IMR-90 (cell line): ENCODE data around the gene HSPB9. TPM values are rescaled to one million over a fixed set of nuclear protein-coding genes. Genes with fewer than 3 reads are reported as not detected.
A peak's percentile ranks its signal among the peaks of the same experiment; 100 is the strongest.

ENCODE experiments used
- ATAC-seq: fragments of 200-7000 bp; cut with Tn5 transposase; 2 replicates; pipeline ENCODE4 v1.9.1; 2020; ENCODE audit warnings: low read depth, mild to moderate bottlenecking, moderate library complexity
- BruUV-seq: library from RNA; stranded (reverse); fragments of 400-500 nt; replicated peaks from 2 replicates; lab custom pipeline; 2021; lab: Mats Ljungman, UMichigan
- CTCF ChIA-PET: fragments of 300-600 bp; formaldehyde crosslinking; extraction: SDS; loops from one replicate; lab custom pipeline; 2021; ENCODE audit warnings: antibody characterized with exemption; lab: Yijun Ruan, JAX
- POLR2A ChIA-PET: fragments of 300-600 bp; sonication (Branson Sonifier 250); formaldehyde crosslinking; loops from one replicate; lab custom pipeline; 2022; ENCODE audit warnings: antibody characterized with exemption; ENCODE audit not compliant: unreplicated experiment; lab: Charles Lee
- DNase-seq: peaks from one replicate; pipeline ENCODE4 v3.0.0; 2013
- H2AFZ ChIP-seq: replicated peaks from 2 replicates; pipeline ENCODE3; 2013; ENCODE audit warnings: low read length, mild to moderate bottlenecking; ENCODE audit not compliant: poor library complexity
- H2AK5ac ChIP-seq: 2 replicates; pipeline ENCODE4 v1.6.1; 2013; ENCODE audit warnings: low read depth, low read length, inconsistent platforms
- H2AK9ac ChIP-seq: replicated peaks from 2 replicates; pipeline ENCODE3; 2013; ENCODE audit warnings: mild to moderate bottlenecking, low read depth, low read length, moderate library complexity; ENCODE audit not compliant: poor library complexity
- H2BK120ac ChIP-seq: 2 replicates; pipeline ENCODE4 v1.6.1; 2013; ENCODE audit warnings: low read depth, low read length, inconsistent platforms
- H2BK15ac ChIP-seq: 3 replicates; pipeline ENCODE4 v1.6.1; 2013; ENCODE audit warnings: low read depth, low read length, inconsistent platforms
- H2BK20ac ChIP-seq: 2 replicates; pipeline ENCODE4 v1.6.1; 2013; ENCODE audit warnings: low read depth, mild to moderate bottlenecking, inconsistent platforms, low read length, moderate library complexity
- H2BK5ac ChIP-seq: 2 replicates; pipeline ENCODE4 v1.6.1; 2013; ENCODE audit warnings: mild to moderate bottlenecking, low read depth, low read length, inconsistent platforms; ENCODE audit not compliant: poor library complexity, severe bottlenecking
- H3K14ac ChIP-seq: replicated peaks from 2 replicates; pipeline ENCODE4 v1.6.1; 2013; ENCODE audit warnings: low read depth, low read length, inconsistent platforms
- H3K18ac ChIP-seq: 2 replicates; pipeline ENCODE4 v1.6.1; 2013; ENCODE audit warnings: low read depth, low read length, control low read depth
- H3K23ac ChIP-seq: 2 replicates; pipeline ENCODE4 v1.6.1; 2013; ENCODE audit warnings: low read depth, low read length, inconsistent platforms
- H3K27ac ChIP-seq: 2 replicates; pipeline ENCODE4 v1.5.1; 2013; ENCODE audit warnings: mild to moderate bottlenecking, control low read depth, low read length; ENCODE audit not compliant: insufficient read depth
- H3K27me3 ChIP-seq: 2 replicates; pipeline ENCODE4 v1.6.1; 2013; ENCODE audit warnings: low read length; ENCODE audit not compliant: control insufficient read depth, insufficient read depth
- H3K36me3 ChIP-seq: 2 replicates; pipeline ENCODE4 v1.6.1; 2013; ENCODE audit warnings: low read length, mixed read lengths; ENCODE audit not compliant: control insufficient read depth, insufficient read depth
- H3K4ac ChIP-seq: 2 replicates; pipeline ENCODE4 v1.6.1; 2013; ENCODE audit warnings: low read depth, low read length, inconsistent platforms
- H3K4me1 ChIP-seq: 2 replicates; pipeline ENCODE4 v1.6.1; 2013; ENCODE audit warnings: low read length, mixed read lengths; ENCODE audit not compliant: control insufficient read depth, insufficient read depth
- H3K4me2 ChIP-seq: 2 replicates; pipeline ENCODE4 v1.6.1; 2013; ENCODE audit warnings: low read depth, mild to moderate bottlenecking, control low read depth, low read length, moderate library complexity
- H3K4me3 ChIP-seq: 2 replicates; pipeline ENCODE4 v1.5.1; 2013; ENCODE audit warnings: low read depth, mild to moderate bottlenecking, control low read depth, low read length, moderate library complexity; ENCODE audit not compliant: insufficient read depth
- H3K56ac ChIP-seq: 2 replicates; pipeline ENCODE4 v1.6.1; 2013; ENCODE audit warnings: low read length, inconsistent platforms; ENCODE audit not compliant: insufficient read depth; ENCODE audit errors: extremely low read depth
- H3K79me1 ChIP-seq, 2 experiments: 2 replicates each; pipeline ENCODE4 v1.6.1; 2013; ENCODE audit warnings: low read length in 2 of 2, inconsistent platforms in 1 of 2, low read depth in 1 of 2
- H3K9ac ChIP-seq: 2 replicates; pipeline ENCODE4 v1.6.1; 2013; ENCODE audit warnings: low read depth, low read length, control low read depth
- H3K9me1 ChIP-seq: 2 replicates; pipeline ENCODE4 v1.6.1; 2013; ENCODE audit warnings: low read length, inconsistent platforms; ENCODE audit not compliant: insufficient read depth
- H3K9me3 ChIP-seq: 2 replicates; pipeline ENCODE4 v1.6.1; 2013; ENCODE audit warnings: low read length; ENCODE audit not compliant: control insufficient read depth, insufficient read depth
- H4K20me1 ChIP-seq: 2 replicates; pipeline ENCODE4 v1.6.1; 2013; ENCODE audit warnings: low read length, inconsistent platforms; ENCODE audit not compliant: insufficient read depth
- H4K5ac ChIP-seq: 2 replicates; pipeline ENCODE4 v1.6.1; 2013; ENCODE audit warnings: mild to moderate bottlenecking, low read depth, low read length, control low read depth
- H4K8ac ChIP-seq, 2 experiments: 2 replicates each; pipeline ENCODE4 v1.6.1; 2013; ENCODE audit warnings: low read depth in 2 of 2, low read length in 2 of 2, control low read depth in 1 of 2, inconsistent platforms in 1 of 2
- H4K91ac ChIP-seq: 2 replicates; pipeline ENCODE4 v1.6.1; 2013; ENCODE audit warnings: low read depth, low read length, inconsistent platforms; ENCODE audit not compliant: insufficient read depth
- MAFK ChIP-seq: IDR thresholded peaks from 2 replicates; pipeline ENCODE4 v1.6.1; 2012; ENCODE audit warnings: low read depth, low read length, improper control_type of control experiment
- MAZ ChIP-seq: IDR thresholded peaks from 2 replicates; pipeline ENCODE4 v1.6.1; 2012; ENCODE audit warnings: low read depth, mild to moderate bottlenecking, low read length, improper control_type of control experiment, moderate library complexity, borderline replicate concordance
- POLR2A ChIP-seq: IDR thresholded peaks from 2 replicates; pipeline ENCODE4 v1.6.1; 2012; ENCODE audit warnings: mild to moderate bottlenecking, low read depth, low read length
- RAD21 ChIP-seq: IDR thresholded peaks from 2 replicates; pipeline ENCODE4 v1.6.1; 2012; ENCODE audit warnings: low read length, improper control_type of control experiment
- SMC3 ChIP-seq: fragments of 150-350 bp; IDR thresholded peaks from 2 replicates; pipeline ENCODE4 v1.6.1; 2016; ENCODE audit warnings: low read depth, mild to moderate bottlenecking, antibody characterized with exemption, low read length, moderate library complexity
- WGBS, 2 experiments: methylation state at CpG; one replicate each; pipeline versions ENCODE4 v1.1.5 to v1.1.7; 2013; ENCODE audit warnings: missing lambda C conversion rate in 2 of 2; ENCODE audit not compliant: insufficient read length in 1 of 2; ENCODE audit errors: extremely low coverage in 2 of 2; 5-methylcytosine and 5-hydroxymethylcytosine counted together
- dilution Hi-C: fragments of 300-500 bp; cut with HindIII; formaldehyde crosslinking; loops from one replicate; pipeline ENCODE4 v1.14.3; 2018; ENCODE audit warnings: low sequenced_read_pairs; ENCODE audit not compliant: unreplicated experiment
- in situ Hi-C: fragments of 300-500 bp; cut with MboI; formaldehyde crosslinking; loops from 3 replicates; pipeline ENCODE4 v1.14.3; 2019; ENCODE audit warnings: low sequenced_read_pairs, inconsistent platforms, mixed read lengths
- intact Hi-C: fragments of 100-400 bp; cut with micrococcal nuclease; formaldehyde crosslinking; loops from 2 replicates; pipeline ENCODE4 v1.10.0; 2022
- polyA plus RNA-seq, 3 experiments: library from polyadenylated mRNA; depleted of rRNA; stranded (reverse); fragments of >200 nt; gene quantifications; 2 replicates each; pipeline ENCODE4 v1.2.3, GENCODE V29; 2012; ENCODE audit warnings: low replicate concordance in 1 of 3
- total RNA-seq: library from RNA; depleted of rRNA; stranded (reverse); fragments of >200 nt; gene quantifications from 2 replicates; pipeline ENCODE4 v1.2.3, GENCODE V29; 2012
- TF ChIP-seq, protein P1 (sequence below): conservative IDR thresholded peaks from 2 replicates; pipeline ENCODE4 v1.5.1; 2012; ENCODE audit warnings: mild to moderate bottlenecking, low read depth, low read length, improper control_type of control experiment
- TF ChIP-seq, protein P2 (sequence below): fragments of 150-350 bp; IDR thresholded peaks from 2 replicates; pipeline ENCODE4 v1.6.1; 2017; ENCODE audit warnings: mild to moderate bottlenecking, antibody characterized with exemption, low read length, low read depth
- TF ChIP-seq, protein P3 (sequence below): fragments of 150-350 bp; IDR thresholded peaks from 2 replicates; pipeline ENCODE4 v1.6.1; 2016; ENCODE audit warnings: low read depth, mild to moderate bottlenecking, low read length, moderate library complexity, borderline replicate concordance

Gene HSPB9
- total and polyA plus RNA-seq, 2 of the 4 experiments (the other 2 are of a cell fraction) = not detected

DNA sequence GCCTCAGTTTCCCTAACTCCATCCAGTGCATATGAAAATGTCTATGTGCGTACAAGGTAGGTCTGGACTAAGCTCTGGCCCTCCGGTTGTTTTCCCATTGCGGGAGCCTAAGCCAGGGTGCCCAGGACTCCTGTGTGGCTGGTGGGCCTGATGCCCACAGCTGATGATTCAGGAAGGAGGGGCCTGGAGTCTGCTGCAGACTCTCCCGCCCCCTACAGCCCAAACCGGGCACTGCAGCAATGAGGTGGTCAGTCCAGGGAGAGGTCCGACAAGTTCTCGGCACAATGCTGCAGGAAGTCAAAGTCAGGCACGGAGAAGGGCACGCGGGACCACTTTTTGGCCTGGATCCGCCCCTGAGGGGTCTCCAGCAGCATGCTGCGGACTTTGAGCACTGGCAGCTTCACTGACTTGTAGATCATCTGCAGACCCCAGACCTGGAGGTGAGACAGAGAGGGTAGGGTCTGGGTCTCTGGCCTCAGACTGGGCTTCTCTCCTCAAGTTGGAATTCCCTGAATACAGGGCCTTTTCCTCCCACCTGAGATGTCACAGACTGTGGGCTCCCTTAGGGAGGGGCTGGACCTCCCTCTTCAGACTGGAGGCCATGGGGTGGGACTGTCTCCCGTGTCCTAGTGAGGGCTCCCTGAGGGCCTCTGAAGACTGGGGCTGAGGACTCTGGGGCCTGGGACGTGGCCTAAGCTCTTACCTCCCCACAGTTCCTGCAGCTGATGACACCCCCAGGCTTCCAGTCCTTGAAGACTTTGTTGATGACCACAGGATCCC, 20.9 kb upstream of the HSPB9 start:
- ATAC-seq (peak; percentile 99), DNase-seq (peak; percentile 57)
- Histone ChIP-seq H3K18ac (no peak overlapping the region), H3K9me3 (no peaks in the 10 kb centered on the region), H3K9me1 (no peaks in the 10 kb centered on the region), H4K5ac (no peak overlapping the region), H3K36me3 (no peaks in the 10 kb centered on the region), H2AK5ac (no peak overlapping the region), H2AK9ac (peak overlapping the region; percentile 90), H3K27ac (no peak overlapping the region), H2BK120ac (no peak overlapping the region), H3K4ac (no peak overlapping the region), H3K56ac (no peak overlapping the region), H2BK15ac (no peak overlapping the region), H4K91ac (no peak overlapping the region), H2AFZ (peak overlapping the region; percentile 87), H3K79me1 (no peaks in the 10 kb centered on the region), H3K4me1 (no peaks in the 10 kb centered on the region), H3K4me3 (no peak overlapping the region), H3K27me3 (peaks cover 37% of the 10 kb centered on the region), H3K4me2 (no peak overlapping the region), H3K9ac (no peak overlapping the region), H3K14ac (no peak overlapping the region), H3K23ac (no peak overlapping the region), H4K8ac (0 out of 4 replicates have a peak overlapping the region, but pooled peaks of 1 of the 2 experiments have one; percentile 18), H2BK5ac (no peak overlapping the region), H2BK20ac (no peak overlapping the region), H4K20me1 (no peaks in the 10 kb centered on the region)
- in situ Hi-C loops (no loop called here), dilution Hi-C loops (no loop called here), intact Hi-C loops (loop anchor here (1.0 to 2.0 kb wide), 3 partner anchors 34 to 139 kb away; no protein-coding TSS in a partner anchor)
- CTCF ChIA-PET = interaction anchor here (0.6 to 1.5 kb wide), 8 partner anchors 9 to 135 kb away, joined by 3 to 7 read pairs (median 4); partner anchors contain the start of gene CNP
- no TSS peak for BruUV-seq
- TF ChIP-seq MAFK (no peak), RAD21 (peak; percentile 84), SMC3 (peak; percentile 76), POLR2A (peak; percentile 43; the same call in 1 of the 2 replicates), MAZ (peak; percentile 20; the same call in 1 of the 2 replicates)
- TF ChIP-seq, protein P1, sequence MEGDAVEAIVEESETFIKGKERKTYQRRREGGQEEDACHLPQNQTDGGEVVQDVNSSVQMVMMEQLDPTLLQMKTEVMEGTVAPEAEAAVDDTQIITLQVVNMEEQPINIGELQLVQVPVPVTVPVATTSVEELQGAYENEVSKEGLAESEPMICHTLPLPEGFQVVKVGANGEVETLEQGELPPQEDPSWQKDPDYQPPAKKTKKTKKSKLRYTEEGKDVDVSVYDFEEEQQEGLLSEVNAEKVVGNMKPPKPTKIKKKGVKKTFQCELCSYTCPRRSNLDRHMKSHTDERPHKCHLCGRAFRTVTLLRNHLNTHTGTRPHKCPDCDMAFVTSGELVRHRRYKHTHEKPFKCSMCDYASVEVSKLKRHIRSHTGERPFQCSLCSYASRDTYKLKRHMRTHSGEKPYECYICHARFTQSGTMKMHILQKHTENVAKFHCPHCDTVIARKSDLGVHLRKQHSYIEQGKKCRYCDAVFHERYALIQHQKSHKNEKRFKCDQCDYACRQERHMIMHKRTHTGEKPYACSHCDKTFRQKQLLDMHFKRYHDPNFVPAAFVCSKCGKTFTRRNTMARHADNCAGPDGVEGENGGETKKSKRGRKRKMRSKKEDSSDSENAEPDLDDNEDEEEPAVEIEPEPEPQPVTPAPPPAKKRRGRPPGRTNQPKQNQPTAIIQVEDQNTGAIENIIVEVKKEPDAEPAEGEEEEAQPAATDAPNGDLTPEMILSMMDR = peak; percentile 88
- TF ChIP-seq, protein P2, sequence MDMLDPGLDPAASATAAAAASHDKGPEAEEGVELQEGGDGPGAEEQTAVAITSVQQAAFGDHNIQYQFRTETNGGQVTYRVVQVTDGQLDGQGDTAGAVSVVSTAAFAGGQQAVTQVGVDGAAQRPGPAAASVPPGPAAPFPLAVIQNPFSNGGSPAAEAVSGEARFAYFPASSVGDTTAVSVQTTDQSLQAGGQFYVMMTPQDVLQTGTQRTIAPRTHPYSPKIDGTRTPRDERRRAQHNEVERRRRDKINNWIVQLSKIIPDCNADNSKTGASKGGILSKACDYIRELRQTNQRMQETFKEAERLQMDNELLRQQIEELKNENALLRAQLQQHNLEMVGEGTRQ = no peak
- TF ChIP-seq, protein P3, sequence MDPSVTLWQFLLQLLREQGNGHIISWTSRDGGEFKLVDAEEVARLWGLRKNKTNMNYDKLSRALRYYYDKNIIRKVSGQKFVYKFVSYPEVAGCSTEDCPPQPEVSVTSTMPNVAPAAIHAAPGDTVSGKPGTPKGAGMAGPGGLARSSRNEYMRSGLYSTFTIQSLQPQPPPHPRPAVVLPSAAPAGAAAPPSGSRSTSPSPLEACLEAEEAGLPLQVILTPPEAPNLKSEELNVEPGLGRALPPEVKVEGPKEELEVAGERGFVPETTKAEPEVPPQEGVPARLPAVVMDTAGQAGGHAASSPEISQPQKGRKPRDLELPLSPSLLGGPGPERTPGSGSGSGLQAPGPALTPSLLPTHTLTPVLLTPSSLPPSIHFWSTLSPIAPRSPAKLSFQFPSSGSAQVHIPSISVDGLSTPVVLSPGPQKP = no peak
- POLR2A ChIA-PET = no interaction called here
- WGBS, 2 experiments = 6% methylated on average over 6 of the region's 14 CpGs; no CpG with 5 or more reads in 1 of the 2 experiments
